NCI-H2107 (cell line): Measurements from ENCODE around the gene PCDHGA1.
"Not testable (repeated sequence)": the region's sequence is repeated elsewhere in the genome, so short reads cannot be mapped to it uniquely, and the experiment has no call there.

Source experiments
- DNase-seq: peaks from one replicate; lab custom pipeline; 2025; lab: John Stamatoyannopoulos, UW

Gene PCDHGA1

GRCh38 chr5:141383345-141383744 lies 53.0 kb downstream of the PCDHGA1 start:
- DNase-seq: no peak

DNA sequence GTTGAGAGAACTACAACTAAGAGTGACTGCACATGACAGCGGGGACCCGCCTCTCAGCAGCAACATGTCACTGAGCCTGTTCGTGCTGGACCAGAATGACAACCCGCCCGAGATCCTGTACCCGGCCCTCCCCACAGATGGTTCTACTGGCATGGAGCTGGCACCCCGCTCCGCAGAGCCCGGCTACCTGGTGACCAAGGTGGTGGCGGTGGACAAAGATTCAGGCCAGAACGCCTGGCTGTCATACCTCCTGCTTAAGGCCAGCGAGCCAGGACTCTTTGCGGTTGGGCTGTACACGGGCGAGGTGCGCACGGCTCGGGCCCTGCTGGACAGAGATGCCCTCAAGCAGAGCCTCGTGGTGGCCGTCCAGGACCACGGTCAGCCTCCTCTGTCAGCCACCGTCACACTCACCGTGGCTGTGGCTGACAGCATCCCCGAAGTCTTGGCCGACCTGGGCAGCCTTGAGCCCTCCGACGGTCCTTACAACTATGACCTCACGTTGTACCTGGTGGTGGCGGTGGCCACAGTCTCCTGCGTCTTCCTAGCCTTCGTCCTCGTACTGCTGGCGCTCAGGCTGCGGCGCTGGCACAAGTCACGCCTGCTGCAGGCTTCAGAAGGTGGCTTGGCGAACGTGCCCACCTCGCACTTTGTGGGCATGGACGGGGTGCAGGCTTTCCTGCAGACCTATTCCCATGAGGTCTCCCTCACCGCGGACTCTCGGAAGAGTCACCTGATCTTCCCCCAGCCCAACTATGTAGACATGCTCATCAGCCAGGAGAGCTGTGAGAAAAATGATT lies 54.4 kb downstream of the PCDHGA1 start:
- DNase-seq: no peak

DNA sequence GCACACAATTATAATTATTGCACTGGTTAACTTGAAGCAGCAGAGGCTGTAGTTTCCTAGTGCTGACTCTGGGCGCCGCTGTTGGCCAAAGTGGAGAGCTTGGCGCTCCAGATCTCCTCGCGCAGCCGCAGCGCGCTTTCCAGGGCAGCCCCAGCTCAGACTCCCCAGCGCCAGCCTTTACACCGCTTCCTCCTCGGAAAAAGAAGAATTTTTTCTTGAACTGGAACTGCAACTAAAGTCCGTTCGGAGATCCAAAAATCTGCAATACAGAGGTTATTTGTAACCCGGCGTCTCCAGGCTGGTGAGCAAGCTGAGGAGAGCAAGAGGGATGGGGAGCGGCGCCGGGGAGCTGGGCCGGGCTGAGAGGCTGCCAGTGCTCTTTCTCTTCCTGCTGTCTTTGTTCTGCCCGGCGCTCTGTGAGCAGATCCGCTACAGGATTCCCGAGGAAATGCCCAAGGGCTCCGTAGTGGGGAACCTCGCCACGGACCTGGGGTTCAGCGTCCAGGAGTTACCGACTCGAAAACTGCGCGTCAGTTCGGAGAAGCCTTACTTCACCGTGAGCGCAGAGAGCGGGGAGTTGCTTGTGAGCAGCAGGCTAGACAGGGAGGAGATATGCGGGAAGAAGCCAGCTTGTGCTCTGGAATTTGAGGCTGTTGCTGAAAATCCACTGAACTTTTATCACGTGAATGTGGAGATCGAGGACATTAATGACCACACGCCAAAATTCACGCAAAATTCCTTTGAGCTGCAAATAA lies 57.4 kb downstream of the PCDHGA1 start, which contains the start of gene PCDHGB4:
PCDHGB4 (plus strand) TSS at position 142 of the 755 bp plus-strand sequence; CDS start at position 329, 187 bp downstream.
- DNase-seq: not testable (repeated sequence)

DNA sequence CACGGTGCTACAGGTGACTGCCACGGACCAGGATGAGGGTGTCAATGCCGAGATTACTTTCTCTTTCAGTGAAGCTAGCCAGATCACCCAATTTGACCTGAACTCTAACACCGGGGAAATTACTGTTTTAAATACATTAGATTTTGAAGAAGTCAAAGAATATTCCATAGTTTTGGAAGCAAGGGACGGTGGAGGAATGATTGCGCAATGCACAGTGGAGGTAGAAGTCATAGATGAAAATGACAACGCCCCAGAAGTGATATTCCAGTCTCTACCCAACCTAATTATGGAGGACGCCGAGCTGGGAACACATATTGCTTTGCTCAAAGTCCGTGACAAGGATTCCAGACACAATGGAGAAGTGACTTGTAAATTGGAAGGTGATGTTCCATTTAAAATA lies 58.3 kb downstream of the PCDHGA1 start:
- DNase-seq: no peak

DNA sequence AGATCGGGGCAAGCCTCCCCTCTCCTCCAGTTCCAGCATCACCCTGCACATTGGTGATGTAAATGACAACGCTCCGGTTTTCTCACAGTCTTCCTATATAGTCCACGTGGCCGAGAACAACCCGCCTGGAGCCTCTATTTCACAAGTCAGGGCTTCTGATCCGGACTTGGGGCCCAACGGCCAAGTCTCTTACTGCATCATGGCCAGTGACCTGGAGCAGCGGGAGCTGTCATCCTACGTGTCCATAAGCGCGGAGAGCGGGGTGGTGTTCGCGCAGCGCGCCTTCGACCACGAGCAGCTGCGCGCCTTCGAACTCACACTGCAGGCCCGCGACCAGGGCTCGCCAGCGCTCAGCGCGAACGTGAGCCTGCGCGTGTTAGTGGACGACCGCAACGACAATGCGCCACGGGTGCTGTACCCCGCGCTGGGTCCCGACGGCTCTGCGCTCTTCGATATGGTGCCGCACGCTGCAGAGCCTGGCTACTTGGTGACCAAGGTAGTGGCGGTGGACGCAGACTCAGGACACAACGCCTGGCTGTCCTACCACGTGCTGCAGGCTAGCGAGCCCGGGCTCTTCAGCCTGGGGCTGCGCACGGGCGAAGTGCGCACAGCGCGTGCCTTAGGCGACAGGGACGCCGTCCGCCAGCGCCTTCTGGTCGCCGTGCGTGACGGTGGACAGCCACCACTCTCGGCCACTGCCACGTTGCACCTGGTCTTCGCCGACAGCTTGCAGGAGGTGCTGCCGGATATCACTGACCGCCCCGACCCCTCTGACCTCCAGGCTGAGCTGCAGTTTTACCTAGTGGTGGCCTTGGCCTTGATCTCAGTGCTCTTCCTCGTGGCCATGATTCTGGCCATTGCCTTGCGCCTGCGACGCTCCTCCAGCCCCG lies 59.1 kb downstream of the PCDHGA1 start:
- no peak for DNase-seq

- DNase-seq: no peak
Observed at GRCh38 chr5:141392429-141393198, 62.3 kb downstream of the PCDHGA1 start, which contains the start of gene PCDHGA8. TSS of gene PCDHGA8 (plus strand) at chr5:141392633. CDS start at chr5:141392814, 181 bp downstream.

- DNase-seq: no peak
Observed at GRCh38 chr5:141393267-141393666, 63.0 kb downstream of the PCDHGA1 start.

GRCh38 chr5:141394401-141395187 lies 64.3 kb downstream of the PCDHGA1 start:
- DNase-seq: not testable (repeated sequence)

GRCh38 chr5:141397756-141398551 lies 67.6 kb downstream of the PCDHGA1 start, which contains the start of gene PCDHGB5:
TSS of gene PCDHGB5 (plus strand) at chr5:141397947. CDS start at chr5:141398128, 181 bp downstream.
- DNase-seq: not testable (repeated sequence)

DNA sequence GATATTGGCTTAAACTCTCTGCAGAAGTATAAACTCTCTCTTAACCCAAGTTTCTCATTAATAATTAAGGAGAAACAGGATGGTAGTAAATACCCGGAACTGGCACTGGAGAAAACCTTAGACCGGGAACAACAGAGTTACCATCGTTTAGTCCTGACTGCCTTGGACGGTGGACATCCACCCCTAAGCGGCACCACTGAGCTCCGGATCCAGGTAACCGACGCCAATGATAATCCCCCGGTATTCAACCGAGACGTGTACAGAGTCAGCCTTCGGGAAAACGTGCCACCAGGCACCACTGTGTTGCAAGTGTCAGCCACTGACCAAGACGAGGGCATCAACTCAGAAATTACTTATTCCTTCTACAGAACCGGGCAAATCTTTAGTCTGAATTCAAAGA lies 68.3 kb downstream of the PCDHGA1 start:
- no peak for DNase-seq

DNA sequence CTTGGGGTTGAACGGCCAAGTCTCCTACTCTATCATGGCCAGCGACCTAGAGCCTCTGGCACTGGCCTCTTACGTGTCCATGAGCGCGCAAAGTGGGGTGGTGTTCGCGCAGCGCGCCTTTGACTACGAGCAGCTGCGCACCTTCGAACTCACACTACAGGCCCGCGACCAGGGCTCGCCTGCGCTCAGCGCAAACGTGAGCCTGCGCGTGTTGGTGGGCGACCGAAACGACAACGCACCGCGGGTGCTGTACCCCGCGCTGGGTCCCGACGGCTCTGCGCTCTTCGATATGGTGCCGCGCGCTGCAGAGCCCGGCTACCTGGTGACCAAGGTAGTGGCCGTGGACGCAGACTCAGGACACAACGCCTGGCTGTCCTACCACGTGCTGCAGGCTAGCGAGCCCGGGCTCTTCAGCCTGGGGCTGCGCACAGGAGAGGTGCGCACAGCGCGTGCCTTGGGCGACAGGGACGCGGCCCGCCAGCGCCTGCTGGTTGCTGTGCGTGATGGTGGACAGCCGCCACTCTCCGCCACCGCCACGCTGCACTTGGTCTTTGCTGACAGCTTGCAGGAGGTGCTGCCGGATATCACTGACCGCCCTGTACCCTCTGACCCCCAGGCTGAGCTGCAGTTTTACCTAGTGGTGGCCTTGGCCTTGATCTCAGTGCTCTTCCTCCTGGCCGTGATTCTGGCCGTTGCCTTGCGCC lies 69.4 kb downstream of the PCDHGA1 start:
- no peak for DNase-seq

DNA sequence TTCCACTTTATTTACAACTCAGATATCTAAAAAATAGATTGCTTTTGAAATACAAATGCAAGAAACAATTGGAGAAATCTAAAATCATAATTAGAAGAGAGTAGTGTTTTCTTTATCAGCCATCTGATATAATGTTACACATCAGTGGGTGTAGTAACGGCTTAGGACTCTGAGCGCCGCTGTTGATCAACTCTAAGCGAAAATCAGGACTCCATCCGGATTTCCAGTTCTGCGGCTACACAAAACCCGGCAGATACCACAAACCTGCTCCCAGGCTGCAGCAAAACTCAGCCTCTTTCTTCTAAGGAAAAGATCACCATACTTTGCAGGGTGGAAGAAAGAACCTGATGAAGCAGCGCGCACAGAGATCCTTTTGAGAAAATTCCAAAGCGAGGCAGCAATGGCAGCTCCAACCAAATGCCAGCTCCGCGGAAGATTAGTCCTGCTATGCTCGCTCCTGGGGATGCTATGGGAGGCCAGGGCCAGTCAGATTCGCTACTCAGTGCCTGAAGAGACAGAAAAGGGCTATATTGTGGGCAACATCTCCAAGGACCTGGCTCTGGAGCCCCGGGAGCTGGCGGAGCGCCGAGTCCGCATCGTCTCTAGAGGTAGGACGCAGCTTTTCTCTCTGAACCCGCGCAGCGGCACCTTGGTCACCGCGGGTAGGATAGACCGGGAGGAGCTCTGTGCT lies 72.4 kb downstream of the PCDHGA1 start, which contains the start of gene PCDHGA9:
PCDHGA9 (plus strand) TSS at position 226 of the 691 bp plus-strand sequence; CDS start at position 401, 175 bp downstream.
- no peak for DNase-seq

GRCh38 chr5:141403387-141403786 lies 73.1 kb downstream of the PCDHGA1 start:
- no peak for DNase-seq

- not testable (repeated sequence) for DNase-seq
Observed at GRCh38 chr5:141407790-141408505, 77.6 kb downstream of the PCDHGA1 start, which contains the start of gene PCDHGB6. TSS of gene PCDHGB6 (plus strand) at chr5:141408021. CDS start at chr5:141408203, 182 bp downstream.

DNA sequence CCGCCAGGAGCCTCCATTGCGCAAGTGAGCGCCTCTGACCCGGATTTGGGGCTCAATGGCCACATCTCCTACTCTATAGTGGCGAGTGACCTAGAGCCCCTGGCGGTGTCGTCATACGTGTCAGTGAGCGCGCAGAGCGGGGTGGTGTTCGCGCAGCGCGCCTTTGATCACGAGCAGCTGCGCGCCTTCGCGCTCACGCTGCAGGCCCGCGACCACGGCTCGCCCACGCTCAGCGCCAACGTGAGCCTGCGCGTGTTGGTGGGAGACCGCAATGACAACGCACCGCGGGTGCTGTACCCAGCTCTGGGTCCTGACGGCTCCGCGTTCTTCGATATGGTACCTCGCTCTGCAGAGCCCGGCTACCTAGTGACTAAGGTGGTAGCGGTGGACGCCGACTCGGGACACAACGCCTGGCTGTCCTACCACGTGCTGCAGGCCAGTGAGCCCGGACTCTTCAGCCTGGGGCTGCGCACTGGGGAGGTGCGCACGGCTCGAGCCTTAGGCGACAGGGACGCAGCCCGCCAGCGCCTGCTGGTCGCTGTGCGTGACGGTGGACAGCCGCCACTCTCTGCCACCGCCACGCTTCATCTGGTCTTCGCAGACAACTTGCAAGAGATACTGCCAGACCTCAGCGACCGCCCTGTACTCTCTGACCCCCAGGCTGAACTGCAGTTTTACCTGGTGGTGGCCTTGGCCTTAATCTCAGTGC lies 79.4 kb downstream of the PCDHGA1 start:
- DNase-seq: no peak

DNA sequence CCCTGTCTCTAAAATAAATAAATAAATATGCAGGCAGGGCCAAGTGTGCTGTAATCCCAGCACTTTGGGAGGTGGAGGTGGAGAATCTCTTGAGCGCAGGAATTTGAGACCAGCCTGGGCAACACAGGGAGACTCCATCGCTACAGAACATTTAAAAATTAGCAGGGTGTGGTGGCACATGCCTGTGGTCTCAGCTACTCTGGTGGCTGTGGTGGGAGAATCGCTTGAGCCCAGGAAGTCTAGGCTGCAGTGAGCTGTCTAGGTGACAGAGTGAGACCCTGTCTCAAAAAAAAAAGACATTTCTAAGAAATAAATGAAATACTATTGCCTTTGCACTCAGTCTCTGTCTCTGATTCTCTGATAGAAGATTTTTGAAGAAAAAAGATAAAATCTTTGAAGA lies 81.3 kb downstream of the PCDHGA1 start:
- no peak for DNase-seq
